Loucy (cell line): ENCODE measurements around the gene MAPK7.

ENCODE experiments used
- CTCF ChIP-seq: fragments of 200-600 bp; sonication (generic); conservative IDR thresholded peaks from 2 replicates; pipeline ENCODE4 v1.5.1; 2014; ENCODE audit warnings: mild to moderate bottlenecking, antibody characterized with exemption, low read length
- EZH2phosphoT487 ChIP-seq: fragments of 200-600 bp; IDR thresholded peaks from 2 replicates; pipeline ENCODE4 v1.6.1; 2018; ENCODE audit warnings: antibody characterized with exemption, mild to moderate bottlenecking, moderate library complexity, borderline replicate concordance

- TF ChIP-seq CTCF = no peak
- TF ChIP-seq EZH2phosphoT487 = no peak
Observed at GRCh38 chr17:19344311-19345066, 33.8 kb upstream of the MAPK7 start.
